NCI-H1092 treated with DMSO at 0.1 percent for 48 hours (cell line): Measurements from ENCODE around the gene PC.

Experiments
- DNase-seq: peaks from one replicate; lab custom pipeline; 2025; lab: John Stamatoyannopoulos, UW

PC gene

GRCh38 chr11:66855574-66856495 lies 102.3 kb downstream of the PC start:
- DNase-seq = peak; percentile 91

GRCh38 chr11:66854729-66855211 lies 103.4 kb downstream of the PC start:
- no peak for DNase-seq

GRCh38 chr11:66854231-66854661 lies 103.9 kb downstream of the PC start:
- no peak for DNase-seq

- no peak for DNase-seq
Measured at GRCh38 chr11:66853242-66854229, 104.6 kb downstream of the PC start.

GRCh38 chr11:66852466-66853241 lies 105.5 kb downstream of the PC start:
- no peak for DNase-seq

GRCh38 chr11:66851698-66852465 lies 106.3 kb downstream of the PC start:
- no peak for DNase-seq

GRCh38 chr11:66851239-66851596 lies 107.0 kb downstream of the PC start:
- DNase-seq = no peak

GRCh38 chr11:66850588-66851238 lies 107.5 kb downstream of the PC start:
- no peak for DNase-seq

- DNase-seq = no peak
Measured at GRCh38 chr11:66850235-66850587, 108.0 kb downstream of the PC start.

- no peak for DNase-seq
Measured at GRCh38 chr11:66849501-66850234, 108.5 kb downstream of the PC start.

GRCh38 chr11:66848671-66849500 lies 109.3 kb downstream of the PC start:
- DNase-seq = no peak

- DNase-seq = no peak
Measured at GRCh38 chr11:66847461-66848232, 110.5 kb downstream of the PC start.

GRCh38 chr11:66846671-66847091 lies 111.5 kb downstream of the PC start:
- no peak for DNase-seq

GRCh38 chr11:66845876-66846212 lies 112.3 kb downstream of the PC start:
- DNase-seq = no peak

GRCh38 chr11:66845143-66845875 lies 112.9 kb downstream of the PC start:
- DNase-seq = no peak

GRCh38 chr11:66844496-66845142 lies 113.6 kb downstream of the PC start:
- no peak for DNase-seq
